DOHH2 (cell line): ENCODE data around the gene TGFBR3.

ENCODE experiments used
- H3F3A ChIP-seq: fragments of 200-600 bp; sonication (generic), shearing (Covaris generic); 2 replicates; pipeline ENCODE4 v1.6.0; 2016; ENCODE audit warnings: antibody characterized with exemption, mild to moderate bottlenecking; ENCODE audit not compliant: control insufficient read depth, insufficient read depth
- H3K27ac ChIP-seq: fragments of 200-600 bp; sonication (generic); 2 replicates; pipeline ENCODE4 v1.5.1; 2014; ENCODE audit warnings: low read depth, mild to moderate bottlenecking, low read length, moderate library complexity
- H3K27me3 ChIP-seq: fragments of 200-600 bp; sonication (generic); 2 replicates; pipeline ENCODE4 v1.6.1; 2014; ENCODE audit warnings: mild to moderate bottlenecking, low read length, mixed read lengths; ENCODE audit not compliant: control insufficient read depth
- H3K36me3 ChIP-seq: fragments of 200-600 bp; sonication (generic); 2 replicates; pipeline ENCODE4 v1.6.1; 2014; ENCODE audit warnings: mild to moderate bottlenecking, low read length, moderate library complexity, mixed read lengths; ENCODE audit not compliant: control insufficient read depth
- H3K4me1 ChIP-seq: fragments of 200-600 bp; sonication (generic); 2 replicates; pipeline ENCODE4 v1.6.1; 2014; ENCODE audit warnings: mild to moderate bottlenecking, low read length, mixed read lengths; ENCODE audit not compliant: control insufficient read depth
- H3K4me2 ChIP-seq: fragments of 200-600 bp; sonication (generic); 2 replicates; pipeline ENCODE4 v1.6.0; 2014; ENCODE audit warnings: mild to moderate bottlenecking, low read length, moderate library complexity
- H3K4me3 ChIP-seq: fragments of 200-600 bp; sonication (generic); 2 replicates; pipeline ENCODE4 v1.5.1; 2014; ENCODE audit warnings: mild to moderate bottlenecking, low read length, mixed read lengths
- H3K79me2 ChIP-seq: fragments of 200-600 bp; sonication (generic); 2 replicates; pipeline ENCODE4 v1.6.1; 2014; ENCODE audit warnings: mild to moderate bottlenecking, low read length, mixed read lengths; ENCODE audit not compliant: control insufficient read depth
- H3K9me2 ChIP-seq: fragments of 200-600 bp; sonication (generic); replicated peaks from 2 replicates; pipeline ENCODE4 v1.6.1; 2014; ENCODE audit warnings: mild to moderate bottlenecking, low read length, mixed read lengths; ENCODE audit not compliant: control insufficient read depth
- H3K9me3 ChIP-seq: fragments of 200-600 bp; sonication (generic); 2 replicates; pipeline ENCODE4 v1.6.1; 2014; ENCODE audit warnings: antibody characterized with exemption, low read length, mixed read lengths; ENCODE audit not compliant: control insufficient read depth, insufficient read depth
- H4K20me1 ChIP-seq: fragments of 200-600 bp; sonication (generic); 2 replicates; pipeline ENCODE4 v1.6.0; 2014; ENCODE audit warnings: low read depth, mild to moderate bottlenecking, antibody characterized with exemption, low read length, moderate library complexity; ENCODE audit not compliant: control insufficient read depth, insufficient read depth
- CTCF ChIP-seq: fragments of 200-600 bp; sonication (generic); IDR thresholded peaks from one replicate; pipeline ENCODE4 v1.5.1; 2014; ENCODE audit warnings: antibody characterized with exemption, mild to moderate bottlenecking, low read depth, low read length; ENCODE audit not compliant: poor library complexity, severe bottlenecking
- EZH2phosphoT487 ChIP-seq: fragments of 200-600 bp; sonication (generic); IDR thresholded peaks from 2 replicates; pipeline ENCODE4 v1.6.1; 2017; ENCODE audit warnings: borderline replicate concordance, mild to moderate bottlenecking, antibody characterized with exemption, low read length, moderate library complexity, mixed read lengths

TGFBR3 gene

DNA sequence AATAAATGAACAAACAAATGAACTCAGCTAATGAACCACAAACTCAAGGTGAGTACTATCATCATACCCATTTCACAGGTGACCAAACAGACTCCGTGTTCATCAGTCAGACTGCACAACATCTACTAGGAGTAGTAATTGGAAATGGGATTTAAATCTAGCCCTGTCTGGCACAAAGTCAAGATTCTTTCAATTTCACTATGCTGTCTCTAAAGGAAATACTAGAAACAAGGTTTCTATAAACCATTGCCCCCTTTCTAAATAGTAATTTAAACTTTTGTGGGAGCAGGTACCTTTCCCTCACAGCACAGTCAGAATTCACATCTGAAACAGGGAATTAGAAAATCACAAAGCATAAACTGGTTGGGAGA lies 160.3 kb downstream of the TGFBR3 start:
- TF ChIP-seq EZH2phosphoT487 (no peak), CTCF (no peak)

DNA sequence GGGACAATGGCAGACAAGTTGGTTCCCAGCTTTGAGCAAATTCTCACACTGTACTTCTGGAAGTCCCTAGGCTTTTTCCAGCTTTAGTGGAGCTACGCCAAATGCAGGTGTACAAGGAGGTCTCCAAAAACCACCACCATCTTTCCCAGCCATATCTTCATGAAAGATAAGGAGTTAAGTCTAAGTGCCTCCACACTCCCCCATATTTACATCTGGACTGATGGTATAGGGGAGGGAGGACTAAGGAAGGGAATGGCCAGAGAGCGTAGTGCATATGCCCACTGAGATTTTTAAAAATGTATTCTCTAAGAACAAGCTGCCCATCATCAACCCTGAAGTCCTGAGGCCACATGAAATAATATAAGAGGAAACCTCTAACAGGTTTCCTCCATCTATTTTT lies 161.3 kb downstream of the TGFBR3 start:
- H3K36me3 ChIP-seq, result no peaks in the 10 kb centered on the region
- H3K9me3 ChIP-seq, result no peaks in the 10 kb centered on the region
- no peaks in the 10 kb centered on the region for H3K4me1 ChIP-seq
- no peak overlapping the region for H3K27ac ChIP-seq
- no peaks in the 10 kb centered on the region for H3K27me3 ChIP-seq
- H3F3A ChIP-seq, result no peaks in the 10 kb centered on the region
- TF ChIP-seq CTCF (no peak), EZH2phosphoT487 (no peak)
- no peak overlapping the region for H3K4me2 ChIP-seq
- H3K9me2 ChIP-seq, result no peaks in the 10 kb centered on the region
- no peaks in the 10 kb centered on the region for H3K79me2 ChIP-seq
- no peak overlapping the region for H3K4me3 ChIP-seq
- no peaks in the 10 kb centered on the region for H4K20me1 ChIP-seq

More for the DNA sequence above, 160.3 kb downstream of the TGFBR3 start:
- Histone ChIP-seq H3K36me3 (no peaks in the 10 kb centered on the region), H3F3A (no peaks in the 10 kb centered on the region), H4K20me1 (no peaks in the 10 kb centered on the region), H3K9me2 (no peaks in the 10 kb centered on the region), H3K27me3 (no peaks in the 10 kb centered on the region), H3K4me3 (no peak overlapping the region), H3K9me3 (no peaks in the 10 kb centered on the region), H3K79me2 (no peaks in the 10 kb centered on the region), H3K4me2 (no peak overlapping the region), H3K4me1 (no peaks in the 10 kb centered on the region), H3K27ac (no peak overlapping the region)

- no peaks in the 10 kb centered on the region for H3K9me3 ChIP-seq
- H3F3A ChIP-seq, result no peaks in the 10 kb centered on the region
- no peak overlapping the region for H3K27ac ChIP-seq
- H3K27me3 ChIP-seq, result no peaks in the 10 kb centered on the region
- no peaks in the 10 kb centered on the region for H3K79me2 ChIP-seq
- H3K36me3 ChIP-seq, result no peaks in the 10 kb centered on the region
- no peaks in the 10 kb centered on the region for H3K4me1 ChIP-seq
- no peaks in the 10 kb centered on the region for H4K20me1 ChIP-seq
- no peak overlapping the region for H3K4me3 ChIP-seq
- no peak for TF ChIP-seq EZH2phosphoT487
- TF ChIP-seq CTCF, result no peak
- H3K9me2 ChIP-seq, result no peaks in the 10 kb centered on the region
- H3K4me2 ChIP-seq, result no peak overlapping the region
Observed at GRCh38 chr1:91724231-91724630, 161.7 kb downstream of the TGFBR3 start.

DNA sequence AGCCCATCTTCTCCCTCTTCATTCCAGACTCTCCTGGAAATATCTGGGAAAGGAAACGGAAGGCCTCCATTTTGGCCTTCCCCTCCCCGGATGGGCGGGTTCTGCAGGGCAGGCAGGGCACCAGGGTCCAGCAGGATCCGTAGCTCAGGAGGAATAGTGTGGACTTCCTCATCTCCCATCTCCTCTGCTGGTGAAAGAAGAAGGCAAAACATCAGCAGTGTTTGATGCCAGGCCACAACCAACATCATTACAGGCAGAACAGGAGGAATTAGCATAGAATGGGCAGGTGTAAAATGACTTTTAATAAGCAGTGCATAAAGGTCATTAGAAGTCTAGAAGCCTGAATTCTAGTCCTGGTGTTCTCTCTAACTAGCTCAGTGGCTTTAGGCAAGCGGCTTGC lies 165.9 kb downstream of the TGFBR3 start:
- Histone ChIP-seq H3F3A (no peaks in the 10 kb centered on the region), H3K4me2 (no peak overlapping the region)

More for the DNA sequence above, 165.9 kb downstream of the TGFBR3 start:
- no peaks in the 10 kb centered on the region for H3K9me3 ChIP-seq
- no peaks in the 10 kb centered on the region for H4K20me1 ChIP-seq
- H3K9me2 ChIP-seq, result no peaks in the 10 kb centered on the region
- TF ChIP-seq EZH2phosphoT487 (no peak), CTCF (no peak)
- no peaks in the 10 kb centered on the region for H3K4me1 ChIP-seq
- H3K79me2 ChIP-seq, result no peaks in the 10 kb centered on the region
- H3K4me3 ChIP-seq, result no peak overlapping the region
- no peaks in the 10 kb centered on the region for H3K36me3 ChIP-seq
- H3K27ac ChIP-seq, result no peak overlapping the region
- H3K27me3 ChIP-seq, result no peaks in the 10 kb centered on the region
